WTC11 (cell line): Measurements from ENCODE around the gene HTR7. TPM values are rescaled to one million over a fixed set of nuclear protein-coding genes. Genes with fewer than 3 reads are reported as not detected.

ENCODE experiments used
- ATAC-seq: fragments of 200-7000 bp; cut with Tn5 transposase; 2 replicates; pipeline ENCODE4 v1.10.0; 2021; ENCODE audit warnings: mild to moderate bottlenecking, moderate library complexity
- CTCF ChIA-PET: fragments of 300-600 bp; sonication (Branson Sonifier 250); formaldehyde crosslinking; loops from one replicate; lab custom pipeline; 2021; ENCODE audit warnings: antibody characterized with exemption; lab: Charles Lee
- POLR2A ChIA-PET: fragments of 350-600 bp; sonication (Branson Sonifier 250); formaldehyde crosslinking; loops from one replicate; lab custom pipeline; 2021; ENCODE audit warnings: antibody characterized with exemption; lab: Charles Lee
- DNase-seq: peaks from one replicate; pipeline ENCODE4 v3.0.0; 2021; ENCODE audit warnings: low spot score
- H3K27ac Mint-ChIP-seq: 2 replicates; pipeline ENCODE4 v1.8.0; 2021; ENCODE audit warnings: mixed read lengths
- H3K27me3 Mint-ChIP-seq: 2 replicates; pipeline ENCODE4 v1.8.0; 2021; ENCODE audit warnings: low read depth, mild to moderate bottlenecking, moderate library complexity, mixed read lengths
- H3K36me3 Mint-ChIP-seq: 2 replicates; pipeline ENCODE4 v1.8.0; 2021; ENCODE audit warnings: mixed read lengths
- H3K4me1 Mint-ChIP-seq: 2 replicates; pipeline ENCODE4 v1.8.0; 2022; ENCODE audit warnings: mixed read lengths
- H3K4me3 Mint-ChIP-seq: 2 replicates; pipeline ENCODE4 v1.8.0; 2021; ENCODE audit warnings: mild to moderate bottlenecking, moderate library complexity, mixed read lengths
- H3K9me3 Mint-ChIP-seq: 2 replicates; pipeline ENCODE4 v1.8.0; 2021; ENCODE audit warnings: mixed read lengths
- ATF2 ChIP-seq: sonication (generic); formaldehyde crosslinking; IDR thresholded peaks from 2 replicates; pipeline ENCODE4 v1.8.1; 2022; ENCODE audit warnings: low read depth, missing genetic modification reagents, borderline replicate concordance
- CREM ChIP-seq: sonication (generic); formaldehyde crosslinking; IDR thresholded peaks from 2 replicates; pipeline ENCODE4 v1.8.1; 2022; ENCODE audit warnings: mild to moderate bottlenecking, missing genetic modification reagents, moderate library complexity
- ESRRA ChIP-seq: sonication (generic); formaldehyde crosslinking; IDR thresholded peaks from 2 replicates; pipeline ENCODE4 v1.8.1; 2022; ENCODE audit warnings: mild to moderate bottlenecking, missing genetic modification reagents, borderline replicate concordance
- FOXP1 ChIP-seq: sonication (generic); formaldehyde crosslinking; IDR thresholded peaks from 2 replicates; pipeline ENCODE4 v1.8.0; 2022; ENCODE audit warnings: missing genetic modification reagents, mild to moderate bottlenecking, moderate library complexity, borderline replicate concordance
- GABPB1 ChIP-seq: sonication (generic); formaldehyde crosslinking; IDR thresholded peaks from 2 replicates; pipeline ENCODE4 v1.8.1; 2023; ENCODE audit warnings: mild to moderate bottlenecking, missing genetic modification reagents
- HMGXB4 ChIP-seq: sonication (generic); formaldehyde crosslinking; IDR thresholded peaks from 2 replicates; pipeline ENCODE4 v1.8.1; 2023; ENCODE audit warnings: mild to moderate bottlenecking, moderate library complexity, missing genetic modification reagents
- PRDM15 ChIP-seq: sonication (generic); formaldehyde crosslinking; IDR thresholded peaks from 2 replicates; pipeline ENCODE4 v1.8.0; 2022; ENCODE audit warnings: missing genetic modification reagents
- SP1 ChIP-seq: sonication (generic); formaldehyde crosslinking; conservative IDR thresholded peaks from 2 replicates; pipeline ENCODE4 v1.8.1; 2022; ENCODE audit warnings: missing genetic modification reagents
- TEAD1 ChIP-seq: sonication (generic); formaldehyde crosslinking; IDR thresholded peaks from 2 replicates; pipeline ENCODE4 v1.8.0; 2022; ENCODE audit warnings: mild to moderate bottlenecking, missing genetic modification reagents
- ZNF138 ChIP-seq: sonication (generic); formaldehyde crosslinking; conservative IDR thresholded peaks from 2 replicates; pipeline ENCODE4 v1.8.1; 2022; ENCODE audit warnings: mild to moderate bottlenecking, moderate library complexity, missing genetic modification reagents
- ZNF219 ChIP-seq: sonication (generic); formaldehyde crosslinking; IDR thresholded peaks from 2 replicates; pipeline ENCODE4 v1.8.0; 2023; ENCODE audit warnings: missing genetic modification reagents, mild to moderate bottlenecking, borderline replicate concordance
- total RNA-seq: library from RNA; stranded (reverse); gene quantifications from 3 replicates; pipeline ENCODE4 v1.2.3, GENCODE V29; 2021
- TF ChIP-seq, protein P1 (sequence below): sonication (generic); formaldehyde crosslinking; IDR thresholded peaks from 2 replicates; pipeline ENCODE4 v1.8.0; 2022; ENCODE audit warnings: mild to moderate bottlenecking, missing genetic modification reagents
- TF ChIP-seq, protein P2 (sequence below): sonication (generic); formaldehyde crosslinking; IDR thresholded peaks from 2 replicates; pipeline ENCODE4 v1.8.1; 2022; ENCODE audit warnings: mild to moderate bottlenecking, missing genetic modification reagents, moderate library complexity, borderline replicate concordance
- TF ChIP-seq, protein P3 (sequence below): sonication (generic); formaldehyde crosslinking; IDR thresholded peaks from 2 replicates; pipeline ENCODE4 v1.8.1; 2023; ENCODE audit warnings: mild to moderate bottlenecking, missing genetic modification reagents, moderate library complexity

HTR7 gene
- total RNA-seq, 1 experiment from 2014 or later = 11.2 TPM

DNA sequence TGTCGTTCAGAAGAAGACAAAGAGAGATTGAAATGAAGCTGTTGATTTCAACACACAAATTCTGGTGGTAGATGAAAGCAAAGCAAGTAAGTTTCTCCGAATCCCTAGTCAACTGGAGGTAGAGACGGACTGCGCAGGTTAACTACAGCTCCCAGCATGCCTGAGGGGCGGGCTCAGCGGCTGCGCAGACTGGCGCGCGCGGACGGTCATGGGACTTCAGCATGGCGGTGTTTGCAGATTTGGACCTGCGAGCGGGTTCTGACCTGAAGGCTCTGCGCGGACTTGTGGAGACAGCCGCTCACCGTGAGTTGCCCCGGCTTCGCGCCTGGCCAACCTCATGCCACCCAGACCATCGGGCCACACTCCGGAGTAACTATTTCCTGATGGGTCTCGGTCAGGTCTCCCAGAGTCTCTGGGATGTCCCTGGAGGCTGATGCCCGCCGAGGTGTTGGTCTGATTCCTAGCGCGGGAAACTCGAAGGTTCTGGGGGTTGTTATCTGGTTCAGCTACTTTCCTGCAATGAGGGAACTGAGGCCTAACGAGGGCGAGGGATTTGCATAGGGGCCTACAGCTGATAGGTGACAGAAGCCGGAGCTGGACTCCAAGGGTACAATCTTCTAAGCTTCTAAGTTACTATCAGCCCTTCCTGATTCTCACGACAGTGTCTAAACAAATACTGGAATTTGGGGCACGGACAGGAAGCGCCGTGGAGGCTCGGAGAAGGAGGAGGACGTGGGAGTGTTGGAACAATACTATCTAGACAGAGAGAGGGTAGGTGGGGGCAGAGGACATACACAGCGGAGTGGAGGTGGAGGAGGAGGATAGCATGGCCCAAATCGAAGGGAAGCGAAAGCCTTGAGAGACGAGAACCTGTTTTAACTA, 14.2 kb upstream of the HTR7 start, which contains the start of gene RPP30 (continued):
- TF ChIP-seq CREM (no peak), TEAD1 (CRISPR knock-in tag) (0 out of 2 replicates have a peak, but pooled peaks have one; percentile 53), HMGXB4 (CRISPR knock-in tag) (peak; percentile 5; the same call in 1 of the 2 replicates), GABPB1 (peak; percentile 18; the same call in 1 of the 2 replicates), SP1 (CRISPR knock-in tag) (peak; percentile 91), PRDM15 (peak; percentile 44; the same call in 1 of the 2 replicates), FOXP1 (peak; percentile 47; the same call in 1 of the 2 replicates)
- TF ChIP-seq, protein P1, sequence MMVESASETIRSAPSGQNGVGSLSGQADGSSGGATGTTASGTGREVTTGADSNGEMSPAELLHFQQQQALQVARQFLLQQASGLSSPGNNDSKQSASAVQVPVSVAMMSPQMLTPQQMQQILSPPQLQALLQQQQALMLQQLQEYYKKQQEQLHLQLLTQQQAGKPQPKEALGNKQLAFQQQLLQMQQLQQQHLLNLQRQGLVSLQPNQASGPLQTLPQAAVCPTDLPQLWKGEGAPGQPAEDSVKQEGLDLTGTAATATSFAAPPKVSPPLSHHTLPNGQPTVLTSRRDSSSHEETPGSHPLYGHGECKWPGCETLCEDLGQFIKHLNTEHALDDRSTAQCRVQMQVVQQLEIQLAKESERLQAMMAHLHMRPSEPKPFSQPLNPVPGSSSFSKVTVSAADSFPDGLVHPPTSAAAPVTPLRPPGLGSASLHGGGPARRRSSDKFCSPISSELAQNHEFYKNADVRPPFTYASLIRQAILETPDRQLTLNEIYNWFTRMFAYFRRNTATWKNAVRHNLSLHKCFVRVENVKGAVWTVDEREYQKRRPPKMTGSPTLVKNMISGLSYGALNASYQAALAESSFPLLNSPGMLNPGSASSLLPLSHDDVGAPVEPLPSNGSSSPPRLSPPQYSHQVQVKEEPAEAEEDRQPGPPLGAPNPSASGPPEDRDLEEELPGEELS (CRISPR knock-in tag) = no peak
- TF ChIP-seq, protein P2, sequence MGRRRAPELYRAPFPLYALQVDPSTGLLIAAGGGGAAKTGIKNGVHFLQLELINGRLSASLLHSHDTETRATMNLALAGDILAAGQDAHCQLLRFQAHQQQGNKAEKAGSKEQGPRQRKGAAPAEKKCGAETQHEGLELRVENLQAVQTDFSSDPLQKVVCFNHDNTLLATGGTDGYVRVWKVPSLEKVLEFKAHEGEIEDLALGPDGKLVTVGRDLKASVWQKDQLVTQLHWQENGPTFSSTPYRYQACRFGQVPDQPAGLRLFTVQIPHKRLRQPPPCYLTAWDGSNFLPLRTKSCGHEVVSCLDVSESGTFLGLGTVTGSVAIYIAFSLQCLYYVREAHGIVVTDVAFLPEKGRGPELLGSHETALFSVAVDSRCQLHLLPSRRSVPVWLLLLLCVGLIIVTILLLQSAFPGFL (CRISPR knock-in tag) = no peak
- TF ChIP-seq, protein P3, sequence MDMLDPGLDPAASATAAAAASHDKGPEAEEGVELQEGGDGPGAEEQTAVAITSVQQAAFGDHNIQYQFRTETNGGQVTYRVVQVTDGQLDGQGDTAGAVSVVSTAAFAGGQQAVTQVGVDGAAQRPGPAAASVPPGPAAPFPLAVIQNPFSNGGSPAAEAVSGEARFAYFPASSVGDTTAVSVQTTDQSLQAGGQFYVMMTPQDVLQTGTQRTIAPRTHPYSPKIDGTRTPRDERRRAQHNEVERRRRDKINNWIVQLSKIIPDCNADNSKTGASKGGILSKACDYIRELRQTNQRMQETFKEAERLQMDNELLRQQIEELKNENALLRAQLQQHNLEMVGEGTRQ (CRISPR knock-in tag) = peak; percentile 71

- peaks cover 15% of the 10 kb centered on the region for H3K9me3 Mint-ChIP-seq
- DNase-seq (peak; percentile 57), ATAC-seq (peak; percentile 93)
- peak overlapping the region; percentile 98 for H3K4me3 Mint-ChIP-seq
- ChIA-PET POLR2A (interaction anchor here (0.5 kb wide), 1 partner anchor 117 kb away, joined by 5 read pairs; no protein-coding TSS in a partner anchor), CTCF (interaction anchor here (0.7 to 1.8 kb wide), 8 partner anchors 9 to 120 kb away, joined by 3 to 16 read pairs (median 4); partner anchors contain the start of gene HTR7)
- H3K4me1 Mint-ChIP-seq = peaks cover 25% of the 10 kb centered on the region
- H3K27me3 Mint-ChIP-seq = peaks cover 11% of the 10 kb centered on the region
- peak overlapping the region; percentile 95 for H3K27ac Mint-ChIP-seq
- peaks cover 9% of the 10 kb centered on the region for H3K36me3 Mint-ChIP-seq
- TF ChIP-seq PRDM15 = peak; percentile 93
- TF ChIP-seq ESRRA = no peak
- no peak for TF ChIP-seq ZNF138 (CRISPR knock-in tag)
- no peak for TF ChIP-seq ZNF219 (CRISPR knock-in tag)
- peak; percentile 5; the same call in 1 of the 2 replicates for TF ChIP-seq HMGXB4 (CRISPR knock-in tag)
- no peak for TF ChIP-seq ATF2 (CRISPR knock-in tag)
These were observed 13.5 kb upstream of the HTR7 start for GRCh38 chr10:90871279-90871765.
